Measurements from ENCODE around the gene PPIH.
"Not testable (repeated sequence)": the region's sequence is repeated elsewhere in the genome, so short reads cannot be mapped to it uniquely, and the experiment has no call there.

PPIH gene

GRCh38 chr1:42657981-42658876, at the start of gene PPIH:
Gene PPIH, plus strand, starts transcription at chr1:42658423. Its CDS starts 24 bp downstream, at chr1:42658447.
- peak; percentile 96 for DNase-seq

DNA sequence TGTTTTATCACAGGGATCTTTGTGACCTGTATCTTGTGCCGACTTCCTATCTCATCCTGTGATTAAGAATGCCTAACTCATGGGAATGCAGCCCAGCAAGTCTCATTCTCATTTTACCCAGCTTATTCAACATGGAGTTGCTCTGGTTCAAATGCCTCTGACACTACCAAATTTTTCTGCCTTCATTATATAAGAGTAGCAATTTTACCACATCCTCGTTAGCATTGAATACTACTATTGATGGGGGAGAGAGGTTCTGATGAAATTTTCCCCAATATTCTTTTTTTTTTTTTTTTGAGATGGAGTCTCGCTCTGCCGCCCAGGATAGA, 44.5 kb upstream of the PPIH start:
- DNase-seq = no peak

GRCh38 chr1:42618866-42619265, 39.4 kb upstream of the PPIH start:
- no peak for DNase-seq

DNA sequence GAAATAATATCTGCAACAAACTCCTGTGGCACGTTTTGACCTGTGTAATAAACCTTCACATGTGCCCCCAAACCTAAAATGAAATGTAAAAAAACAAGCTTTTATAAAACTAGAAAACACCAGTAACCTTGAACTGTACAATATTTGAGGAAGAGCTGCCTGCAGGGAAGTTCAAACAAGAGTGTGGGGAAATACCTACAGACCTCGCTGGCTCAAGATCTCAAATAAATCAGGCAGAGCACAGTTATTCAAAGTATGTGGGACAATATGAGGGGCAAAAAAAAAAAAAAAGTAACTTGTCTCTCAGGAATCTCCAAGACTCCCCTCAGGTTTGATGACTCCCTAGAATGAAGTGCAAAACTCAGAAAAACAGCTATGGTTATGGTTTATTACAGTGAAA, 37.9 kb upstream of the PPIH start:
- DNase-seq = no peak

- not testable (repeated sequence) for DNase-seq
Observed at GRCh38 chr1:42621180-42621579, 37.0 kb upstream of the PPIH start.

- DNase-seq = not testable (repeated sequence)
Observed at GRCh38 chr1:42627205-42627604, 31.0 kb upstream of the PPIH start.

DNA sequence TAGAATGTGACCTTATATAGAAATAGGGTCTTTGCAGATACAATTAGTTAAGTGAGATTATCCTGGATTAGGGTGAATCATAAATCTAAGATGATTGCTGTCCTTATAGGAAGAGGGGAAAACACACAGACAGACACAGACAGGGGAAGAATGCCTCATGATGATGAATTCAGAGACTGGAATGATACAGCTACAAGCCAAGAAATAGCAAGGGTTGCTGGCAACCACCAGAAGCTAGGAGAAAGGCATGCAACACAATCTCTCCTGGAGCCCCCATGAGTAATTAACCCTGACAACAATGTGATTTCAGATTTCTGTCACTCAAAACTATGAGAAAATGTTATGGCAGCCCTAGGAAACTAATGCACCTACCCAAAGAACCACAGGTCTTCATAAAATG, 19.1 kb upstream of the PPIH start:
- DNase-seq = no peak

DNA sequence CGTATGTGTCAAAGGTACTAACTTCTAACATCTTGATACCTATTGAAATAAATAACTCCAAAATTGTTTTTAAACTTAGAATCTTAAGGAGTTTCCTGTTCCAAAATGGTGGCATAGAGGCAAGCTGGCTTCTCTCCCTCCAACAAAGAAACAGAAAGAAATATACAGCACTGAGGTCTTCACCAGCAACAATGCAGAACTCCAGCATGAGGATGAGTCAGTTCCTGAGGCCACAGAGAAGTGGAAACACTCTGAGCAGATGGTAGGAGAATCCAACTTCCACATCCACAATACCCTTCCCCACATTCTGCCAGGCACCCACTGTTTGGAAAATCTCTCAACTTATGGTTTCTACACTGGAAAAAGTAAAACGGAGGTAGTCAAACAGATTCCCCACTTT, 12.2 kb upstream of the PPIH start:
- no peak for DNase-seq

DNA sequence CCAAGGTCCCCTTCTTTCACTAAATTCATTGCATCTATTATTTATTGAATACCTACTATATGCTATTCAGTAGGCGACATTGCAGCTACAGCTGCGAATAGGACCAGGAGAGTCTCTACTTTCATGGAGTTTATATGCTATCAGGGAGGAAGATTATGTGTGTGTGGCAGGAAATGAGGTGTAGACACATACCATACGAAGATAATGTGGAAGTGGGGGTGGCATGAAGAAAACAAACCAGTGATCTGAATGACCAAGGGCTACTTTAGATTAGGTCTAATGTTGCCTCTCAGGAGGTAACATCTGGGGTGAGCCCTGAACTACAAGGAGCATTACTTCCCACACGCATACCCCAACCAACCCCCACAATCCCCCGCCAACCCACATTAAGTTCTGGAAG, 1.0 kb upstream of the PPIH start:
- DNase-seq = no peak

GRCh38 chr1:42658877-42659337, 684 bp downstream of the PPIH start:
- DNase-seq = no peak

- no peak for DNase-seq
Observed at GRCh38 chr1:42660907-42661500, 2.8 kb downstream of the PPIH start.

- no peak for DNase-seq
Observed at GRCh38 chr1:42669936-42670335, 11.7 kb downstream of the PPIH start.

DNA sequence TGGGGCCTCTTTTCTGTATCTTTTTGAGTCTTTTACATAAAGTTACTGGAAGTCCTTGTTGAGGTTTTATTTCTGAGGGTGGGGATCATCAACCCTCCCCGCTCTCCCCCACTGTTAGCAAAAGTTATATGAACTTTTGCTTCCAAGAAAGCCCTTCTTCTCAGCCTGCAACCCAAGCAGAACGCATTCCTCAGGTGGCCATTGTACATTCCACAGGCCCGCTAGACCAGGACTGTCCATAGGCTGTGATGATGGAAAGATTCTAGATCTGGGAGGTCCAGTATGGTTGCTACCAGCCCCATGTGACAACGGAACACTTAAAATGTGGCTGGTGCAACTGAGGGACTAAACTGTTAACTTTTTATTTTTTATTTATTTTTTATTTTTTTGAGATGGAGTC, 12.2 kb downstream of the PPIH start:
- DNase-seq = no peak

GRCh38 chr1:42674214-42674613, 16.0 kb downstream of the PPIH start:
- DNase-seq = no peak

DNA sequence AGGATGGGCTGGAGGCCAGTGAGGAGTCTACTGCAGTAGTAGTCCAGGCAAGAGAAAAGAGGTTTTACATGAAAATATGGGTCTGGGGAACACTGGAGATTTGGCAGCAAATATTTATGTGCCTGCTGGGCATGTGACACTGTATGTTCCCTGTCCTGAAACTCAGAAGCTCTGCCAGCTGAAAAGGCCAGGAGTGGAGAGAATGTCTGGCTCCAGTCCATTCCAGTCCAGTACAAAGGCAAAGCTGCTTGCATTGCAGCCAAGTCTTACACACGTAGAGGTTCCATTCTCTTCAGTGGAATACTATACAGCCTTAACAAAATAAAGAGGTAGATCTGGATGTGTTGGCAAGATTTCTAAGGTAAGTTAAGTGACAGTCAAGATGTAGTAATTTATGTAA, 16.5 kb downstream of the PPIH start:
- DNase-seq = no peak

GRCh38 chr1:42675467-42675866, 17.2 kb downstream of the PPIH start:
- DNase-seq = no peak

- DNase-seq = no peak
Observed at GRCh38 chr1:42676534-42677087, 18.4 kb downstream of the PPIH start.

GRCh38 chr1:42679364-42679983, 21.3 kb downstream of the PPIH start:
- no peak for DNase-seq

DNA sequence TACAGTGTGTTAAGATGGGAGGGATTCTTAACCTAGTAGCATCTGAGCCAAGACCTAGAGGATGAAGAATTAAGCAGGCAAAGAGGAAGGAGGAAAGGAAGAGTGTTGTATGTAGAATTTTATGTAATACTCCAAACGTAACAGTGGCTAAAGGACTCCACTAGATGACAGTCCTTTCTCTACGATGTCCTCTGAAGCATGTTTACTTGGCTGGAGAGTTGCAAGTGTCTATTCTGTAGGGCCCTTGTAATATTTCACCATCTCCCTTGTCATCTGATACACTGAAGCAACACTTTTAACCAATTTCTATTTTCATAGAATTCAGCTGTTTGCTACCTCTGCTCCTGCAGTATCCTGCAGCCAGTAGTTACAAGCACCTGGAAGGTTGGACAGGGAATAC, 21.8 kb downstream of the PPIH start:
- no peak for DNase-seq

- DNase-seq = peak; percentile 17
Observed at GRCh38 chr1:42680921-42681683, 22.9 kb downstream of the PPIH start.

DNA sequence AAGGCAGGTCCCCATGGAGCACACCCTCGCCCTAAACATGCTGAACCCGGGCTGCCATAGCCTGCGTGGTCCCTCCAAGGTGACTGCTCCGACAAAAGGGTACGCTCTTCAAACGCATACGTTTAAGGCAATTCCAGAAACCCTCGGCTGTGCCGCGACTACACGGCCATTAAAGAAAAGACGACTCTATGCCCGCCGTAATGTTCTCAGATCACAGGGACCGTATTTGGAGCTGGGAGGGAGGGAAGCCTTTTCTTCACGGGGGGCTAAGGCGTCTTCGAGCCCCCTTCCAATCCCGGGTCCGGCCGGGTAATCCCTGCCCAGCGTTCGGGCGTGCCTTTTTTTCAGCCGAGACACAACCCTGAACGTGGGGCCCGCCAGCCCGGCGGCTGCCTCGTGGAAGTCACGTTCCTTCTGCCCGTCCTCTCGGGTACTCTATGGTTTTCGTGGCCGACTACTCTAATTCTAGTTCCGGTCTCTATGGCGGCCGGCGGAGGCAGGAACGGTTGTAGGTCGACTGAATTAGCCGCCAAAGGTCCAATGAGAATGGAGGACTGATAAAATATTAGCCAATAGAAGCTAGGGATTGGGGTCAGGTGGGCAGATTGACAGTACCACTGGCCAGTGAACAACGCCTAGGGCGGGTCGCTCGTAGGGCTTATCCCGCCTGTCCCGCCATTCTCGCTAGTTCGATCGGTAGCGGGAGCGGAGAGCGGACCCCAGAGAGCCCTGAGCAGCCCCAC, 23.7 kb downstream of the PPIH start, which contains the start of gene YBX1:
TSS of gene YBX1 (plus strand) at position 678 of the 743 bp plus-strand sequence. CDS start 148 bp downstream, outside the sequence.
- peak; percentile 94 for DNase-seq

DNA sequence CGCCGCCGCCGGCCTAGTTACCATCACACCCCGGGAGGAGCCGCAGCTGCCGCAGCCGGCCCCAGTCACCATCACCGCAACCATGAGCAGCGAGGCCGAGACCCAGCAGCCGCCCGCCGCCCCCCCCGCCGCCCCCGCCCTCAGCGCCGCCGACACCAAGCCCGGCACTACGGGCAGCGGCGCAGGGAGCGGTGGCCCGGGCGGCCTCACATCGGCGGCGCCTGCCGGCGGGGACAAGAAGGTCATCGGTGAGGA, 24.2 kb downstream of the PPIH start:
- DNase-seq = not testable (repeated sequence)

All from CD4-positive, alpha-beta T cell treated with Interleukin-6 for 4 hours (primary cell).